GM23338 (cell line): ENCODE results near the gene PARL. TPM values are rescaled to one million over a fixed set of nuclear protein-coding genes. Genes with fewer than 3 reads are reported as not detected.

Experiments
- ATAC-seq: fragments of 200-7000 bp; cut with Tn5 transposase; 3 replicates; pipeline ENCODE4 v1.9.1; 2020
- DNase-seq: peaks from one replicate; pipeline ENCODE4 v3.0.0-alpha.2; 2015; ENCODE audit warnings: low spot score
- H2AFZ ChIP-seq: fragments of 200-600 bp; sonication (generic); 2 replicates; pipeline ENCODE4 v1.8.0; 2016; ENCODE audit warnings: antibody characterized with exemption, mild to moderate bottlenecking, moderate library complexity
- H3F3A ChIP-seq: fragments of 200-600 bp; sonication (generic); replicated peaks from 2 replicates; pipeline ENCODE4 v1.8.0; 2017; ENCODE audit warnings: antibody characterized with exemption, mixed run types, low read depth
- H3K27ac ChIP-seq: fragments of 200-600 bp; sonication (generic); 2 replicates; pipeline ENCODE4 v1.6.1; 2016; ENCODE audit warnings: low read depth
- H3K27me3 ChIP-seq: fragments of 200-600 bp; sonication (generic); 2 replicates; pipeline ENCODE4 v1.8.0; 2016; ENCODE audit warnings: mild to moderate bottlenecking, mixed run types, moderate library complexity; ENCODE audit not compliant: insufficient read depth
- H3K36me3 ChIP-seq: fragments of 200-600 bp; sonication (generic); 2 replicates; pipeline ENCODE4 v1.8.0; 2016; ENCODE audit warnings: mild to moderate bottlenecking; ENCODE audit not compliant: insufficient read depth
- H3K4me1 ChIP-seq: fragments of 200-600 bp; sonication (generic); 2 replicates; pipeline ENCODE4 v1.8.0; 2016; ENCODE audit warnings: mild to moderate bottlenecking, moderate library complexity; ENCODE audit not compliant: insufficient read depth
- H3K4me2 ChIP-seq: fragments of 200-600 bp; sonication (generic); 2 replicates; pipeline ENCODE4 v1.7.1; 2017; ENCODE audit warnings: mixed run types
- H3K4me3 ChIP-seq: fragments of 200-600 bp; sonication (generic); 2 replicates; pipeline ENCODE4 v1.6.1; 2016; ENCODE audit warnings: mixed run types
- H3K79me2 ChIP-seq: fragments of 200-600 bp; sonication (generic); replicated peaks from 2 replicates; pipeline ENCODE4 v1.8.0; 2017; ENCODE audit warnings: mild to moderate bottlenecking; ENCODE audit not compliant: insufficient read depth
- H3K9me2 ChIP-seq: fragments of 200-600 bp; sonication (generic); 2 replicates; pipeline ENCODE4 v1.8.0; 2017; ENCODE audit not compliant: insufficient read depth
- H4K20me1 ChIP-seq: fragments of 200-600 bp; sonication (generic); replicated peaks from 2 replicates; pipeline ENCODE4 v1.8.0; 2017; ENCODE audit warnings: mild to moderate bottlenecking; ENCODE audit not compliant: insufficient read depth
- H3K27ac Mint-ChIP-seq: 2 replicates; pipeline ENCODE4 v1.8.0; 2020; ENCODE audit warnings: inconsistent platforms, mild to moderate bottlenecking, moderate library complexity, mixed read lengths
- H3K27me3 Mint-ChIP-seq: 3 replicates; pipeline ENCODE4 v1.8.0; 2022; ENCODE audit warnings: low read depth, mild to moderate bottlenecking, moderate library complexity, mixed read lengths, inconsistent platforms; ENCODE audit not compliant: insufficient read depth, poor library complexity
- H3K36me3 Mint-ChIP-seq: 3 replicates; pipeline ENCODE4 v1.8.0; 2021; ENCODE audit warnings: low read depth, mild to moderate bottlenecking, inconsistent platforms, moderate library complexity, mixed read lengths
- H3K4me1 Mint-ChIP-seq: 3 replicates; pipeline ENCODE4 v1.8.0; 2020; ENCODE audit warnings: mild to moderate bottlenecking, inconsistent platforms, mixed read lengths
- H3K4me3 Mint-ChIP-seq: 3 replicates; pipeline ENCODE4 v1.8.0; 2021; ENCODE audit warnings: moderate library complexity, mild to moderate bottlenecking, inconsistent platforms, mixed read lengths
- H3K9me3 Mint-ChIP-seq: 3 replicates; pipeline ENCODE4 v1.8.0; 2020; ENCODE audit warnings: moderate library complexity, mild to moderate bottlenecking, inconsistent platforms, mixed read lengths
- CREB1 ChIP-seq: fragments of 250-450 bp; sonication (Bioruptor Pico); IDR thresholded peaks from 2 replicates; pipeline ENCODE4 v1.5.0; 2020; ENCODE audit warnings: low read depth, mild to moderate bottlenecking, moderate library complexity
- CTCF ChIP-seq, 2 experiments: fragments of 200-600 bp in 1 of 2; sonication (generic) in 1 of 2; conservative IDR thresholded peaks; 2 replicates each; pipeline versions ENCODE4 v1.5.1 to v1.6.1; 2016 to 2017; ENCODE audit warnings: antibody characterized with exemption in 2 of 2, low read depth in 2 of 2, mild to moderate bottlenecking in 2 of 2, moderate library complexity in 1 of 2
- ETS1 ChIP-seq: IDR thresholded peaks from 2 replicates; pipeline ENCODE4 v1.6.1; 2016; ENCODE audit warnings: antibody characterized with exemption
- EZH2phosphoT487 ChIP-seq: fragments of 200-600 bp; sonication (generic); IDR thresholded peaks from one replicate; pipeline ENCODE4 v1.8.1; 2018; ENCODE audit warnings: antibody characterized with exemption; ENCODE audit not compliant: unreplicated experiment
- NANOG ChIP-seq: IDR thresholded peaks from 2 replicates; pipeline ENCODE4 v1.6.1; 2016; ENCODE audit warnings: antibody characterized with exemption, borderline replicate concordance
- POLR2AphosphoS5 ChIP-seq: IDR thresholded peaks from 2 replicates; pipeline ENCODE4 v1.6.1; 2016; ENCODE audit warnings: antibody characterized with exemption, low read depth
- REST ChIP-seq: IDR thresholded peaks from one replicate; pipeline ENCODE4 v1.6.1; 2018; ENCODE audit warnings: antibody characterized with exemption; ENCODE audit not compliant: unreplicated experiment
- STAT1 ChIP-seq: IDR thresholded peaks from one replicate; pipeline ENCODE4 v1.6.1; 2016; ENCODE audit warnings: antibody characterized with exemption; ENCODE audit not compliant: unreplicated experiment
- ZNF114 ChIP-seq: fragments of 250-450 bp; sonication (Bioruptor Pico); IDR thresholded peaks from 2 replicates; pipeline ENCODE4 v1.5.0; 2020; ENCODE audit warnings: mild to moderate bottlenecking, moderate library complexity
- ZNF331 ChIP-seq: fragments of 250-450 bp; sonication (Bioruptor Pico); IDR thresholded peaks from 2 replicates; pipeline ENCODE4 v1.5.0; 2020; ENCODE audit warnings: low read depth, mild to moderate bottlenecking, moderate library complexity
- polyA plus RNA-seq: library from polyadenylated mRNA; unstranded; fragments of >200 nt; fragmentation: Nextera tagmentation; extraction: Ambion mirVana; gene quantifications from 2 replicates; pipeline ENCODE4 v1.2.1, GENCODE V29; 2016
- total RNA-seq: library from RNA; depleted of rRNA; stranded (reverse); fragments of >200 nt; shearing (Covaris generic); gene quantifications from 2 replicates; pipeline ENCODE4 v1.2.3, GENCODE V29; 2014

PARL gene
- total and polyA plus RNA-seq, 2 experiments from 2014 or later, result 67.5 to 78.7 TPM

GRCh38 chr3:183907911-183908331 is 23.2 kb upstream of the PARL start:
- no peaks in the 10 kb centered on the region for H3K79me2 ChIP-seq
- no peaks in the 10 kb centered on the region for H4K20me1 ChIP-seq
- H3K36me3 ChIP-seq, result no peaks in the 10 kb centered on the region
- Mint-ChIP-seq H3K27me3 (peaks cover 7% of the 10 kb centered on the region), H3K36me3 (no peaks in the 10 kb centered on the region), H3K4me3 (no peak overlapping the region), H3K27ac (no peak overlapping the region), H3K4me1 (peaks cover 4% of the 10 kb centered on the region), H3K9me3 (no peaks in the 10 kb centered on the region; the same call in 2 of the 3 replicates)
- no peaks in the 10 kb centered on the region for H3K4me1 ChIP-seq
- TF ChIP-seq NANOG (no peak), CREB1 (CRISPR knock-in tag) (no peak), ETS1 (no peak), CTCF (conservative IDR thresholded peaks at IDR 0.05; ENCODE audit: low read depth in 2 of 2) (no peak), POLR2AphosphoS5 (no peak), REST (no peak)
- H3K27ac ChIP-seq, result no peak overlapping the region
- ATAC-seq, result no peak
- H3K4me3 ChIP-seq, result no peak overlapping the region
- H3F3A ChIP-seq, result no peaks in the 10 kb centered on the region
- H3K9me2 ChIP-seq, result no peaks in the 10 kb centered on the region
- H3K27me3 ChIP-seq, result no peaks in the 10 kb centered on the region
- H3K4me2 ChIP-seq, result no peak overlapping the region
- H2AFZ ChIP-seq, result peak overlapping the region; percentile 66; the same call in 1 of the 2 replicates
- DNase-seq, result no peak

GRCh38 chr3:183907176-183907575 is 22.5 kb upstream of the PARL start:
- no peak overlapping the region for H2AFZ ChIP-seq
- no peaks in the 10 kb centered on the region for H3K36me3 ChIP-seq
- no peak overlapping the region; the same call in 1 of the 2 replicates for H3K27ac Mint-ChIP-seq
- H3K27me3 ChIP-seq, result no peaks in the 10 kb centered on the region
- H4K20me1 ChIP-seq, result no peaks in the 10 kb centered on the region
- no peaks in the 10 kb centered on the region for H3K79me2 ChIP-seq
- no peaks in the 10 kb centered on the region for H3K36me3 Mint-ChIP-seq
- peaks cover 7% of the 10 kb centered on the region for H3K27me3 Mint-ChIP-seq
- H3F3A ChIP-seq, result no peaks in the 10 kb centered on the region
- no peak overlapping the region for H3K4me3 ChIP-seq
- peaks cover 4% of the 10 kb centered on the region for H3K4me1 Mint-ChIP-seq
- H3K4me3 Mint-ChIP-seq, result no peak overlapping the region
- no peaks in the 10 kb centered on the region for H3K9me2 ChIP-seq
- no peak overlapping the region for H3K4me2 ChIP-seq
- H3K27ac ChIP-seq, result no peak overlapping the region
- no peaks in the 10 kb centered on the region for H3K4me1 ChIP-seq
- peak; percentile 50 for DNase-seq
- no peaks in the 10 kb centered on the region; the same call in 2 of the 3 replicates for H3K9me3 Mint-ChIP-seq
- peak; percentile 38 for ATAC-seq
- TF ChIP-seq ZNF114 (CRISPR knock-in tag) (no peak), EZH2phosphoT487 (no peak), CTCF (conservative IDR thresholded peaks at IDR 0.05; ENCODE audit: low read depth in 2 of 2) (no peak), REST (no peak), ZNF331 (CRISPR knock-in tag) (no peak), ETS1 (no peak), NANOG (no peak), STAT1 (no peak), CREB1 (CRISPR knock-in tag) (no peak)
